Measurements from ENCODE around the gene REX1BD. TPM values are rescaled to one million over a fixed set of nuclear protein-coding genes. Genes with fewer than 3 reads are reported as not detected.
"Not testable (repeated sequence)": the region's sequence is repeated elsewhere in the genome, so short reads cannot be mapped to it uniquely, and the experiment has no call there.

The REX1BD gene
- 189 and 207 TPM in 2 replicates for total RNA-seq (2014; rRNA removed; shearing (Covaris generic); ENCODE audit: low replicate concordance)

DNA sequence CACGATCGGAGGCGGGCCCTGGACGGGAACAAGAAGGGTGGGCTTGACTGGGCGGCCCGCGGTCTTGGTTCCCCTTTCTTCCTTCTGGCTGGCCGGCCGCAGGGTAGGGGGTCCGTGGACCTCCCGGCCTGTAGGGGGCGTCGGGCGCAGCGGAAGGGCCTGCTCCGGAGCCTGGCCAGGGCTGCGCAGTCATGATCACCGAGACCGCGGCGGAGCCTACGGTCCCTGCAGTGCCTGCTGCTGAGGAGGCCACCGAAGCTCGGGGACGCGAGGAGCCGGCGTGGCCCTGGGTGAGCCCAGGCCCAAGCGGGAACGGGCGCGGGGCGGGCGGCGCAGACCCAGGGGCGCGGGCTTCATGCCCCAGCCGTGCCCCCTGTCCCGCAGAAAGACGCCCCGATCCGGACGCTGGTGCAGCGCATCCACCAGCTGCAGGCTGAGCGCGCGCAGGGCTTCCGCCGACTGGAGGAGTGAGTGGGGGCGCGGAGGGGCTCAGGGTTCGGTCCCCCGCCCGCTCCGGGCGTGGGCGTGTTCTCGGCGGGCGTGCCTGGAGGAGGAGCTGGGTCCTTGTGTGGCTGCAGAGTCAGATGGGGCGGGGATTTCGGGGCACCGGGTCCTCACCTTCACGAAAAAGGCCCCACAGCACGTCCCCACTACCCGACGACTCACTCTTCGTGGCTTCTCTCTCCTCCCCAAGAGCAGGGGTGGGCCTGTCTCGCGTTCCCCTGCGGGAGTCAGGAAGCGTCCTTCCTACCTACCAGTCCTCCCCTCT, at the start of gene REX1BD:
REX1BD (plus strand) TSS at position 188 of the 769 bp plus-strand sequence; CDS start at position 192, 4 bp downstream.
- in situ Hi-C loops (cut with HindIII; ENCODE audit: low pct_unique_long_range_greater_than_20kb, low sequenced_read_pairs): no loop called here
- DNase-seq (ENCODE audit: low read depth): peak; percentile 88

DNA sequence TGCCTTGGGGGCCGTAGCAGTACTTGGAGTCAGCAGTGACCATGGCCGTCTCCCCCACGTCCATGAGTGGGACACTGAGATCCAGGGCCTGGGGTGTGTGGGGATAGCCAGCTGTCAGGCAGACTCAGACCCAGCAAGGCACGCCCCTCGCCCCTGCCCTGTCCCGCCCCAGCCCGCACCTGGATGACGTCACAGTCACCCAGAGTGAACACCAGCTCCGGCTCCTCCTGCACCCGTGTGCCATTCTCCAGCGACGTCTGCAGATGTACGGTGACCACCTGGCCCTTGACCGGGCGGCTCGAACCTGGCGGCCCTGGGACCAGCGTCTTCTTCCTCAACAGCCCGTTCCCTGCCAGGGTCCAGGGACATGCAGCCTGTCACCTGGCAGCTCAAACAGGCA, 49.2 kb upstream of the REX1BD start:
- DNase-seq (ENCODE audit: low read depth): no peak
- in situ Hi-C loops (cut with HindIII; ENCODE audit: low pct_unique_long_range_greater_than_20kb, low sequenced_read_pairs): no loop called here

DNA sequence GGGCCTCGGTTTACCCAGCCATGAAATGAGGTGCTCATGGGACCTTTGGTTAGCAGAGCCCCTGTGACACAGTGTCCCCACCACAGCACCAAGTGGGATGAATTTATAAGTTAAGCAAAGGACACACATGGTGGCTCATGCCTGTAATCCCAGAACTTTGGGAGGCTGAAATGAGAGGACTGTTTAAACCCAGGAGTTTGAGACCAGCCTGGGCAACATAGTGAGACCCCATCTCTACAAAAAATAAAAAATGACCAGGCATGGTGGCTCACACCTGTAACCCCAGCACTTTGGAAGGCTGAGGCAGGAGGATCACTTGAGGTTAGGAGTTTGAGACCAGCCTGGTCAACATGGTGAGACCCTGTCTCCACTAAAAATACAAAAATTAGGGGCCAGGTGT, 48.4 kb upstream of the REX1BD start:
- DNase-seq (ENCODE audit: low read depth); in situ Hi-C loops (cut with HindIII; ENCODE audit: low pct_unique_long_range_greater_than_20kb, low sequenced_read_pairs): not testable (repeated sequence)

DNA sequence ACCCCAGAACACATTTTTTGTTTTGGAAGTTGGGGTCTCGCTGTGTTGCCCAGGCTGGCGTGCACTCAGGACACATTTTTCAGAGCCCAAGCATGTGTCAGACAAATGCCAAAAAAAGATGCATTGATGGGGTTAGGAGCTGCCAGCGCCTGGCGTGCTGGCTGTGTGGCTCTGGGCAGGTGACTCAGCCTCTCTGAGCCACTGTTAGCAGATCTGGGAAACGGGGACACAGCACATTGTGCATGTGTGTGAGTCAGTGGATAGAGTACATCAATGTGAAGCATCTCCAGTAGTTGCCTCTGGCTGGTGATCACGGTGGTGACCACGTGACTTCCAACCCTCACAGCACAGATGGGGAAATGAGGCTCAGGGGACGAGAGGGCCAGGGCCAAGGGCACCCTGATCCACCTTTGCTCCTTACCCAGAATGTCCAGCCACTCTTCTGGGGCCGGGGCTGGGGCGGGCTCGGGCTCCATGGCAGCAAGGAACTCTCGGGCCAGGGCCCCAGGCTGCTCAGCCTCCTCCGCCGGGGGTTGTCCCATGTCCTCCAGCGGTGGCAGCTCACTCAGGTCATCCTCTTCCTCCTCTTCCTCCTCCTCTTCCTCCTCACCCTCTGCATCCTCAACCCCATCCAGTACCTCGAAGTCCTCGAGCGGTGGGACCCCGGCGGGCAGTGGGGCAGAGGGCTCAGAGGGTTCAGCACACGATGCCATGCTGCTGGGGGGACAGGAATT, 47.2 kb upstream of the REX1BD start:
- no peak for DNase-seq (ENCODE audit: low read depth)
- in situ Hi-C loops (cut with HindIII; ENCODE audit: low pct_unique_long_range_greater_than_20kb, low sequenced_read_pairs): no loop called here

DNA sequence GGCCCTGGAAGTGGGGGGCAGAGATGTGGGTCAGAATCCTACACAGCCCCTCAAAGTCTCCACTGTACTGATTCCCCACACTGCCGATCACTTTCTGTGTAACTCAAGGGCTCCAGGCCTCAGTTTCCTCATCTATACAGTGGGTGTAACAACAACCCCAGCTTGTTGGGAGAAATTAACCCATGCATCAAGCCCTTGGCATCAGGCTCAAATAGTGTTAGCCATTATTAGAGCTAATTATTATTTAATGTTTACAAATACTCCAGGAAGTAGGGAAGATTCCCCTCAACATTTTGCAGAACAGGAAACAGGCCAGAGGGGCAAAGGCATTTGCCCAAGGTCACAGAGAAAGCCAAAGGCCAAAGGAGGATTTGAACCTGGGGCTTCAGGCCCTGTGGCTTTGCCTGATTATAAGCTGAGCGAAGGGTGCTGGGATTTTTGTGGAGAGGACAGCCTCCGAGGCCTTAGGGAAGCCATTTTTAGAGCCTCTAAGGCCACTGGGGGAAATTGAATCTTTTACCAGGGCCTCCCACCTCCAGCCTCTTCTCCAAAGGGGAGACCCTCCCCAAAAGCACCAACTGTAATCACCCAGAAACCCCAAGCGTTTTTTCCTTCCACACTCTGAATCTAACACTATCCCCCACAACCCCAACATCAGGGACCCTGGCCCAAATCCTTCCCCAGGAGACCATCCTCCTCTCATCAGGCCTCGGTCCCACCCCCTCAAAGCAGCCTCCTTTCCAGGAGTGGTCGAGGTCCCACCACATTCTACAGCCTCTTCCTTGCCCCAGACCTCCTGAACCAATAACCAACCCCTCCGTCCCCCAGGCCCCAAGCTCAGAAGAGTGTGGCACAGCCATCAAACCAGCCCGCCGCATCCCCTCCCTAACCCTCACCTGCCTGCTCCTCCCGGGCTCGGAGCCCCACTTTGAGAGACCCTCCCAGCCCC, 46.3 kb upstream of the REX1BD start:
- DNase-seq (ENCODE audit: low read depth): no peak
- in situ Hi-C loops (cut with HindIII; ENCODE audit: low pct_unique_long_range_greater_than_20kb, low sequenced_read_pairs): no loop called here

DNA sequence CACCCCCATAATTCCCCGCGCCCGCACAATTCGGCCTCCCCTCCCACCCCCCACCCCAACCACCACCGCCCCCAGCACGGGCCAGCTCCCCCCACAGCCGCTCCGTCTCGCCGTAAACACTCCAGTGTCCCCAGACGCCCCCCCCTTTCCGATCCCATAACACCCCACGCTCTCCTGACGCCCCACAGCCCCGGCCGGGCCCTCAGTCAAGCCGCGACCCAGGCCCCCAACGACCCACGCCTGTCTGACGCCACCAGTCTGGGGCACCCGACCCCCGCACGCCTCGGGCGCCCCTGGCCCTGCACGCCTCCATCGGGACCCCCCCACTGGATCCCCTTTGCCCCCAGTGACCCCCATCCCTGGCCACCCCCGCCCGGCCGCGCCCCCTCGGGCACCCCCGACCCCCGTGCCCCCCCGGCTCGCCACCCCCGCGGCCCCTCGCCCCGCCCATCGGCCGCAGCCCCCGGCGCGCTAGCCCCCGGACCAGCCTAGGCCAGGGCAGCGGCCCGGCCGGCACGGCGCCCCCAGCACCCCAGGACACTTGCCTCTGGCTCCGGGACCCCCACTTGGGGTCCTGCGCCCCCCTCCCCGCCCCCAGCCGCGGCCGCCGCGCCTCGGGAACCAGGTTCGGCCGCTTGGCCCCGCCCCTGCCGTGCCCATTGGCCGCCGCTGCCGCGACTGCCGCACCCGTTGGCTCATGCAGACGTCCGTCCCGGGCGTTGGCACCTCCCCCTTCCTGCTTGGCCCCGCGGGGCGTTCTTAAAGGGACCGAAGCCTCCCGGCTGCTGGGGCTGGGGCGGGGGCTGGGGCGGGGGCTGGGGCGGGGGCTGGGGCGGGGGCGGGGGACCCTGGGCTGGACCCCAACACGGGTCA, 45.4 kb upstream of the REX1BD start, which contains the start of gene FKBP8:
FKBP8 (minus strand) TSS at position 633 of the 873 bp plus-strand sequence. CDS start 1,603 bp downstream, outside the sequence.
- in situ Hi-C loops (cut with HindIII; ENCODE audit: low pct_unique_long_range_greater_than_20kb, low sequenced_read_pairs): no loop called here
- peak; percentile 75 for DNase-seq (ENCODE audit: low read depth)

DNA sequence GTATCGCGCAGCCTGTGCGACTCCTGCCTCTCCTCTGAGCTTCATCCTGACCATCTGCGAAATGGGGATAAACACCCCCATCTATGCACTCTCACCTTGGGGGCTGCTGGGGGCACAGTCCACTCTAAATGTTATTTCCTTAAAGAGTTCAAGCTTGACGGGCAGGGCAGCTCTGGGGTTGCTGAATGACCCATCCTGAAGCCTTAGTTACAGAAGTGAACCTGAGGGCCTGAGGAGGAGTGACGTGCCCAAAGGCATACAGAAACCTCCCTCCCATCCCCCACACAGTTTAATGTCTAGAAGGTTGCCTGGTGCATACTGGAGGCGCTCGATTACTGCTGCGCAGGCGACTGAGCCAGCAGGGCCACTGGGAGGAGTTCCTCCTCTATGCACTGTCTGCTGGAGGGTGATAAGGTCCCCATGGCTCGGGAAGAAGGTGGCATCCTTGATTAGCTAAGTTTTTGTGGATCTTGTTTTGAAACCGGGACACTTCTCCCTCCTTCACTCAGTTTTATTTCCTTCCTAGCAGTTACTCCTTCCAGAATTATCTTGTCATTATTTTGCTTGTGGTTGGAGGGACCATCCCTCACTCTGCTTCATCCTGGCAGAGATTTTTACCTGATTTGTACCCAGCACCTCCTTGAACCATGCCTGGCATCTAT, 44.7 kb upstream of the REX1BD start:
- in situ Hi-C loops (cut with HindIII; ENCODE audit: low pct_unique_long_range_greater_than_20kb, low sequenced_read_pairs): no loop called here
- peak; percentile 66 for DNase-seq (ENCODE audit: low read depth)

DNA sequence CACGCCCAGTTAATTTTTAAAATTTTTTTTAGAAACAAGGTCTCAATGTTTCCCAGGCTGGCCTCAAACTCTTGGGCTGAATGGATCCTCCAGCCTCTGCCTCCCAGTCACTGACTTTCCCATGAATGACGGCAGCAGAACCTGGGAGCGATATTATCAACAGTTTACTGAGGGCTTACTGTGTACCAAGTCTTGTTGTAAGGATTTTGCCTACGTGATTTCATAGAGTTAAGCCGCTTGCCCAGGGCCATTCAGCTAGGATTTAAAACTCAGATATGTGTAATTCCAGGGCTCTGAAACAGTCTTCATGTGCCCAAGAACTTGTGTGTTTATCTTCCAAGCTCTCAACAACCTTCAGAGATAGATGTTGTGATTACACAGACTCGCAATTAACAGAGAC, 37.0 kb upstream of the REX1BD start:
- in situ Hi-C loops (cut with HindIII; ENCODE audit: low pct_unique_long_range_greater_than_20kb, low sequenced_read_pairs): no loop called here
- no peak for DNase-seq (ENCODE audit: low read depth)

DNA sequence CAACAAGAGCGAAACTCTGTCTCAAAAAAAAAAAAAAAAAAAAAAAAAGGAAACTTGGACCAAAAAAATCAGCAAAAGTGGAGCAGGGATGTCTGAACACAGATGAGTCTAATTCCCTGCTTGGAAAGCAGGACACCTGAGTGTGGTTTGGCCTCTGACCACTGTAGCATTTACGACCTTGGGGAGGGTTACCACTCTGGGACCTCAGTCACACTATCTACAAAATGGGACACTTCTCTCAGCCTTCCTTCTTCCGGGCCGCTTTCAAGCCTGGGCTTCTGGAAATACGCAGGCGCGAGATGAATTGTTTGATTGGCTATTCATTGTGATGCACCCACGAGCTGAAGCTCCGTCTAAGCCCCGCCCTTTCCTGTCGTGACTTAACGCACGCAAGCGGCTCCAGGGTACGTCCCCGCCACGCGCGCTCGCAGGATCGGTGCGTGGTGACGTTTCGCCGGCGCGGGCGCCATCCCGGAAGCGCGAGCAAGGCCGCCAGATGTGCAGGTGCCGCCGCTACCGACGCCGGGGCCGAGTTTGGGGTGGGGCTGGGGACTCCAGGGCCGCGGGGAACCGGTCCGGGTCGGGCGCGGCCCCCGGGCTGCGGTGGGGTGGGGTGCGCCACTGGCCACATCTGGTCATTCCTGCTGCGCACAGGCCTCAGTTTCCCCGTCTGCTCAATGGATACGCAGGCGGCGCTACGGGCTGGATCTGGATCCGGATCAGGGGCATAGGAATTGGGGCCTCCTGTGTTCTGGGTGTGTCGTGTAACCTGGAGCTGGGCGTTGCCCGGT, 31.0 kb upstream of the REX1BD start, which contains the start of gene KXD1:
KXD1 (plus strand) TSS at position 460 of the 791 bp plus-strand sequence. CDS start 4,187 bp downstream, outside the sequence.
- peak; percentile 92 for DNase-seq (ENCODE audit: low read depth)
- in situ Hi-C loops (cut with HindIII; ENCODE audit: low pct_unique_long_range_greater_than_20kb, low sequenced_read_pairs): no loop called here

DNA sequence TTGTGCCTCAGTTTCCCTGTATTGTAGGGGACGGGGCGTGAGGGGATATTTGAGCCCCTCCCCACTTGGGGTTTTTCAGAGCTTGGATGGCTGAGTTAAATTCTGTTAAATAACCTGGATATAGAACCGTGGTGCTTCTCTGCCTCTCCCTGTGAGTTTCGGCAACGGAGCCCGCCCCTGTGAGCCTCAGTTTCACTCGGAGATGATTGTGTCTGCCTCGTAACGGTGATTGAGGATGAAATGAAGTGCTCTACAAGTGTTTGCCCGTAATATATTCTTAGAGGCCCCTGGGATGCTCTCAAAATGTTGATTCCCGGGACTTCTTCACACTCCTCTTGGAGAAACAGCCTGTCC, 30.4 kb upstream of the REX1BD start:
- in situ Hi-C loops (cut with HindIII; ENCODE audit: low pct_unique_long_range_greater_than_20kb, low sequenced_read_pairs): no loop called here
- no peak for DNase-seq (ENCODE audit: low read depth)

DNA sequence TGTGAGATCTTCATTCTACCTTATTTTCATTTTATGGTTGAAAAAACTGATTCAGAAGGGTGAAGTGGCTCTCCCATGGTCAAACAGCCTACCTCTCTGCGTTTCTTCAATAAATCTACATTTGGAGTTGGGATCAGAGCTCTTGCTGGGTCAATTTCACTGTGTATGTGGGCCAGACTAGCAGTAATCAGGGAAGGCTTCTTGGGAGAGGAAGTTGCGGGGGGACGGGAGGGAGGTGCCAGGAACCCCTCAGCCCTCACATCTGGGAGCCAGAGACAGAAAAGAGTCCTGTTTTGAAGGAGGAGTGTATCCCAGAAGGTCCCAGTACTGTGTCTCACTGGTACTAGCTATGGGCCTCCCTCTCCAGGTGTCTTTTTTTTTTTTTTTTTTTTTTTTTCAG, 30.0 kb upstream of the REX1BD start:
- no peak for DNase-seq (ENCODE audit: low read depth)
- in situ Hi-C loops (cut with HindIII; ENCODE audit: low pct_unique_long_range_greater_than_20kb, low sequenced_read_pairs): no loop called here

DNA sequence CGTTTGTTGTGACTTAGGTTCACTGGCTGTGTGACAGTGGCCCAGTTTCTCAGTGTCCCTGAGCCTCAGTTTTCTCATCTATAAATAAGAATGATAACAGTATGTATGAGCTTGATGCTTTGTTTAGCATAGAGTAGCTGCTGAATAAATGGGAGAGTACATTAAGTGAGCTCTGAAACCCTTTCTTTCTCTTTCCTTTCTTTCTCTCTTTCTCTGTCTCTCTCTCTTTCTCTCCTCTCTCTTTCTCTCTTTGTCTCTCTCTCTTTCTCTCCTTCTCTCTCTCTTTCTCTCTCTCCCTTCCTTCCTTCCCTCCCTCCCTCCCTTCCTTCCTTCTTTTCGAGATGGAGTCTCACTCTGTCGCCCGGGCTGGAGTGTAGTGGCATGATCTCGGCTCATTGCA, 28.9 kb upstream of the REX1BD start:
- in situ Hi-C loops (cut with HindIII; ENCODE audit: low pct_unique_long_range_greater_than_20kb, low sequenced_read_pairs): no loop called here
- DNase-seq (ENCODE audit: low read depth): no peak

DNA sequence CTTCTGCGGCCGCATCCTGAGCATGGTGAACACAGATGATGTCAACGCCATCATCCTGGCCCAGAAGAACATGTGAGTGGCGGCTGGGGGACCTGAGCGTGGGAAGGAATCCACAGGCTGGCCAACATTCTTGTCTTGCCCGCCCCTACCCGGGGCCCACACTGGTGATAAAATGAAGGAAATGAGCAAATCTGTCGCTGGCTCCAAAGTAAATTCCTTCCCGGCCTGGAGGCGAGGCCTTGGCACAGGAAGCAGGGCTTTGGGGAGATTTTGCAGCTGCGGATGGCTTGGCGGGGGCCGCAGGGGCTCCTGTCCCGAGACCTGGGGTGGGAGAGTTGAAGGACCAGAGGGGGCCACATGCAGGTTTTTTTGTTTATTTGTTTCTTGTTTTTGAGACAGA, 26.5 kb upstream of the REX1BD start:
- in situ Hi-C loops (cut with HindIII; ENCODE audit: low pct_unique_long_range_greater_than_20kb, low sequenced_read_pairs): no loop called here
- no peak for DNase-seq (ENCODE audit: low read depth)

DNA sequence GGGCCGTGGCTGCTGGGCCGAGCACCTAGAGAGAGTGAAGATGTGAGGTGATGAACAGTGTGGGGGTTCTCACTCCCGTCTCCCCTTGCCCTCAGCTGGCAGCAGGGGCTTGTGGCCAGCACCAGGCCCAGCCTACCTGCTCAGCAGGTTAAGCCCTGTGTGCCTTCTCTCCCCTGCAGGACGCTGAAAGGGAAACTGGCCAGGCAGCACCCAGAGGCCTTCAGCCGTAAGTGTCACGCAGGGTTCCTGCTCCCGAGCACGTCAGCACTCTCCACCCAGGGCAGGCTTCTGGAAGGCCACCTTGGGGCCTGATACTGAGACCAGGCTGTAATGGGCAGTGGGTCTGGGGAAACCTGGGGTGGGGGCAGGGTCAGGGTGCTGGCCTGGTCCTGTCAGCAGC, 21.6 kb upstream of the REX1BD start:
- in situ Hi-C loops (cut with HindIII; ENCODE audit: low pct_unique_long_range_greater_than_20kb, low sequenced_read_pairs): no loop called here

DNA sequence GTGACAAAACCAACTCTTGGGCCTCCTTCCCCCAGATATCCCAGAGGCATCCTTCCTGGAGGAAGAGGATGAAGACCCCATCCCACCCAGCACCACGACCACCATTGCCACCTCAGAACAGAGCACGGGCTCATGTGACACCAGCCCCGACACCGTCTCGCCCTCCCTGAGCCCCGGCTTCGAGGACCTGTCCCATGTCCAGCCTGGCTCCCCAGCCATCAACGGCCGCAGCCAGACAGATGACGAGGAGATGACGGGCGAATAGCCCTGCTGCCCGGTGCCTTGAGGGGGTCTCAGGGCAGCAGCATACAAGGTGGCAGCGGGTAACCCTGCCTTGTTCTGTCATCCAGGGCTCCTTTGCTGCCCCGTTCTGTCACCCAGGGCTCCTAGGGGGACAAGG, 20.2 kb upstream of the REX1BD start:
- DNase-seq (ENCODE audit: low read depth): no peak

More for the DNA sequence above, 21.6 kb upstream of the REX1BD start:
- no peak for DNase-seq (ENCODE audit: low read depth)

DNA sequence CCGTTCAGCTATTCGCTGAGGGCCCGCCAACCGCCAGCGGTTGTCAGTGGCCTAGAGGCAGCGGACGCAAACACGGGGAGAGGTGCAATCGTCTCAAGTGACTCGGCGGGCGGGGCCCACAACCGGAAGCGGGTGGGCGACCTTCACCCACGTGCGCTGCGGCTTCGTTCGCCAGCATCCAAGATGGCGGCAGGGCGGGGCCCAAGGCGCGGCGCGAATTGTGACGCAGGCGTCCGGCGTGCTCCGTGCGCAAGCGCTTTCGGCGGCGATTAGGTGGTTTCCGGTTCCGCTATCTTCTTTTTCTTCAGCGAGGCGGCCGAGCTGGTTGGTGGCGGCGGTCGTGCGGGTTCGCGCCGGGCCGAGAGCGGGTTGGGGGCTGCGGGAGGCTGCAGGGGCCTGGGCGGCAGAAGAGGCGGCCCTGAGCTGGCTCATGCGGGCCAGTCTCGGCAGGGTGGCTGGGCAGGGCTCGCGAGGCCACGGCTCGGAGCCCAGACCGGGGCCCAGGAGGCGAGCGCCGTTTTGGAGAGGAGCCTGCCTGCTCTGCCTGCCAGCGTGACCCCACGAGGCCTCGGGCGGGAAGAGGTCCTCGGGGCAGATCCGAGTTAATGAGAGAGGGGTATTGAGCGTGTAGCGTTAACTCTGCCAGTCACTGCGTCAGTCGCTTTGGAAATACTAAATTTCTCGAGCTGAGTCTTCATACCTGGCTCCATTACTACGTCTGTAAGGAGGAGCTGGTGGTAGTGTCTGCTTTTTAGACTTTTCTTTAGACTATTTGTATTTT, 16.8 kb upstream of the REX1BD start, which contains the start of gene UBA52:
UBA52 (plus strand) TSS at position 294 of the 781 bp plus-strand sequence. CDS start 1,444 bp downstream, outside the sequence.
- peak; percentile 98 for DNase-seq (ENCODE audit: low read depth)
- in situ Hi-C loops (cut with HindIII; ENCODE audit: low pct_unique_long_range_greater_than_20kb, low sequenced_read_pairs): no loop called here

More for the DNA sequence above, 20.2 kb upstream of the REX1BD start:
- in situ Hi-C loops (cut with HindIII; ENCODE audit: low pct_unique_long_range_greater_than_20kb, low sequenced_read_pairs): no loop called here
